Upper lobe of left lung (tissue), 6 donors: Measurements from ENCODE around the gene ADGRV1. TPM values are rescaled to one million over a fixed set of nuclear protein-coding genes. Genes with fewer than 3 reads are reported as not detected.

Experiments used
- ATAC-seq, 2 donors: fragments of 200-7000 bp; cut with Tn5 transposase; one replicate each; pipeline ENCODE4 v1.9.1; 2022; ENCODE audit warnings: mild to moderate bottlenecking in 2 of 2, moderate library complexity in 2 of 2; ENCODE audit not compliant: low FRiP score in 2 of 2
- DNase-seq, 2 donors: peaks; one replicate each; pipeline ENCODE4 v3.0.0-alpha.2; 2019 to 2020
- H3K27ac ChIP-seq, 4 donors: fragments of 200-600 bp; sonication (generic); one replicate each; pipeline ENCODE4 v1.5.1; 2016 to 2019
- H3K27me3 ChIP-seq, 4 donors: fragments of 200-600 bp; sonication (generic); one replicate each; pipeline ENCODE4 v1.5.1; 2017 to 2019
- H3K36me3 ChIP-seq, 4 donors: fragments of 200-600 bp; sonication (generic); one replicate each; pipeline ENCODE4 v1.5.1; 2016 to 2019
- H3K4me1 ChIP-seq, 4 donors: fragments of 200-600 bp; sonication (generic); one replicate each; pipeline ENCODE4 v1.5.1; 2018 to 2019
- H3K4me3 ChIP-seq, 4 donors: fragments of 200-600 bp; sonication (generic); one replicate each; pipeline ENCODE4 v1.5.1; 2017 to 2019; ENCODE audit warnings: mild to moderate bottlenecking in 2 of 4, moderate library complexity in 1 of 4
- H3K9me3 ChIP-seq, 4 donors: fragments of 200-600 bp; sonication (generic); one replicate each; pipeline ENCODE4 v1.5.1; 2018 to 2019
- EP300 ChIP-seq, 4 donors: sonication (generic); formaldehyde crosslinking; IDR thresholded peaks; one replicate each; pipeline ENCODE4 v1.5.1; 2017; ENCODE audit warnings: antibody characterized with exemption in 4 of 4, control low read depth in 2 of 4
- POLR2A ChIP-seq, 4 donors: fragments of 450-650 bp; IDR thresholded peaks; one replicate each; pipeline ENCODE4 v1.5.1; 2016 to 2017; ENCODE audit warnings: antibody characterized with exemption in 4 of 4, mild to moderate bottlenecking in 2 of 4
- POLR2AphosphoS5 ChIP-seq, 2 donors: sonication (generic); formaldehyde crosslinking; IDR thresholded peaks; one replicate each; pipeline ENCODE4 v1.5.1; 2017; ENCODE audit warnings: antibody characterized with exemption in 2 of 2
- WGBS, 2 donors: methylation state at CpG; one replicate each; pipeline ENCODE4 v1.1.5; 2017 to 2018; 5-methylcytosine and 5-hydroxymethylcytosine counted together
- total RNA-seq, 6 donors: library from RNA; depleted of rRNA in 4 of 6; stranded (reverse); fragments of >200 nt in 4 of 6; gene quantifications; one replicate each; pipeline versions ENCODE4 v1.1.0 to v1.2.1, GENCODE V29; 2016 to 2021
- TF ChIP-seq, protein P1 (sequence below), 6 experiments: fragments of 450-650 bp in 4 of 6; fragments of 200-600 bp in 2 of 6; sonication (generic) in 2 of 6; IDR thresholded peaks; one replicate each; pipeline ENCODE4 v1.5.1; 2016 to 2019; ENCODE audit warnings: antibody characterized with exemption in 6 of 6
- donor health status: DM: no; HTN: no; CAD: no; lungs with moderate emphysema.
- donor health status: DM: no; HTN: yes; CAD: no; lungs with severe emphysema.

The ADGRV1 gene
- total RNA-seq, 6 donors from 2014 or later = 22.3 to 129 (median 60.4) TPM

DNA sequence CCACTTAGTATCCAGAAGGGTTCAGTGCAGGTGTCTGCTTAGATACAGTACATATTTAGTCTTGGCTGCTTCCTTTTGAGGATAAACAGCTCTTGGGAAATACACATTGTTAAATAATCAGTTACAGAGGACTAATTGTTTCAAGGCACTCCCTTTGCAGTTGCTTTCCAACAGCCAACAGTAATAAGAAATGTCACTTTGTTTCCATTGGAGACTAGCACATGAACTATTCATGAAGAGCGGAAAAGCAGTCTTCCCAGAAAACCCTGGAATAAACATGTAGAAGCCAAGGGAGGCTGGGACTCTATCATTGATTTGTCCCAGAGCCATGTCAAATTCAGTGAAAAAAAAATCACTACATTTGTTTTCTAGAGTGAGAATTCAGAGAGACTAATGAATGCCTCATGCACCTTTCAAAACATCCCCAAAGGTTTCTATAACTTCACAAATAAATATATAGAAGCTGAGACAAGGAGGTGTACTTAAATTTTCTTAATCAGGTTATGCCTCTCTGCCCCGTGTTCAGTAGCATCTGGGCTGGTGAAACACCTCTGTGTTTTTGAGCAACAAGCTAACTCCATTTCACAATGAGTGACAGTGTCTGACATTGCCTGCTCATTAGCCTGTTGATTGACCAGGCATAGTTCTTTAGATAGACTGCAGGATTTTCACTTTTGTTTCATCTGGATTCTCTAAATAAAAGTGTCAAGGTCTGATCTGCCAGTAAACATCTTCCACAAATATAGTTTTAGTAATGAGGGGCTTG lies 553.1 kb downstream of the ADGRV1 start:
- no peaks in the 10 kb centered on the region for H3K36me3 ChIP-seq
- no peak for DNase-seq
- H3K9me3 ChIP-seq = no peaks in the 10 kb centered on the region
- no peaks in the 10 kb centered on the region for H3K27me3 ChIP-seq
- ATAC-seq = no peak
- WGBS, 2 donors = 60 to 70% methylated on average over 2 of the region's 2 CpGs
- H3K27ac ChIP-seq = no peak overlapping the region
- no peak for TF ChIP-seq EP300 (IDR thresholded peaks at IDR 0.05)
- TF ChIP-seq POLR2A (IDR thresholded peaks at IDR 0.05) = no peak
- TF ChIP-seq POLR2AphosphoS5 (IDR thresholded peaks at IDR 0.05) = no peak
- TF ChIP-seq, protein P1, sequence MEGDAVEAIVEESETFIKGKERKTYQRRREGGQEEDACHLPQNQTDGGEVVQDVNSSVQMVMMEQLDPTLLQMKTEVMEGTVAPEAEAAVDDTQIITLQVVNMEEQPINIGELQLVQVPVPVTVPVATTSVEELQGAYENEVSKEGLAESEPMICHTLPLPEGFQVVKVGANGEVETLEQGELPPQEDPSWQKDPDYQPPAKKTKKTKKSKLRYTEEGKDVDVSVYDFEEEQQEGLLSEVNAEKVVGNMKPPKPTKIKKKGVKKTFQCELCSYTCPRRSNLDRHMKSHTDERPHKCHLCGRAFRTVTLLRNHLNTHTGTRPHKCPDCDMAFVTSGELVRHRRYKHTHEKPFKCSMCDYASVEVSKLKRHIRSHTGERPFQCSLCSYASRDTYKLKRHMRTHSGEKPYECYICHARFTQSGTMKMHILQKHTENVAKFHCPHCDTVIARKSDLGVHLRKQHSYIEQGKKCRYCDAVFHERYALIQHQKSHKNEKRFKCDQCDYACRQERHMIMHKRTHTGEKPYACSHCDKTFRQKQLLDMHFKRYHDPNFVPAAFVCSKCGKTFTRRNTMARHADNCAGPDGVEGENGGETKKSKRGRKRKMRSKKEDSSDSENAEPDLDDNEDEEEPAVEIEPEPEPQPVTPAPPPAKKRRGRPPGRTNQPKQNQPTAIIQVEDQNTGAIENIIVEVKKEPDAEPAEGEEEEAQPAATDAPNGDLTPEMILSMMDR (IDR thresholded peaks at IDR 0.05) = no peak
- peaks cover 5 to 18% (median 10%) of the 10 kb centered on the region in 4 donors for H3K4me1 ChIP-seq
- no peak overlapping the region for H3K4me3 ChIP-seq

DNA sequence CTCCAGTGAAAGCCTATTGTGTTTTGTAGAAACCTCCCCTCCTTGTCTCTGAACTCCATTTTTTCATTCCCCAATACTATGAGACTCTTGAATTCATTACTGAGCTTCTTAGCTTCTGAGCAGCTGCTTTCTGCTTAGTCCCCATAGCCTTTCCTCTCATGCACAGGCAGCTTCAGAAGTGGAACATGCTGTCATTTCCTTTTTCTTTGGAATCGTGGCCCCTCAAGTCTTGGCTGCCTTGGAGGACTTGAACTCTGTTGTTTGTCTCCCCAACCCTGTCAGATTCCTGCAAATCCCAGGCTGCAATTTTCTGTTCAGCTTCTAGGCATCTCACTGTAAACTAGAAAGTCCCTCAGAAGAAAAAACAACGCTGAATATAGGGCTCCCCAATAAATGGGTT lies 556.1 kb downstream of the ADGRV1 start:
- Histone ChIP-seq H3K9me3 (no peaks in the 10 kb centered on the region), H3K27ac (peak overlapping the region in 3 of 4 donors; percentile 8 to 17 (median 14)), H3K36me3 (no peaks in the 10 kb centered on the region), H3K27me3 (no peaks in the 10 kb centered on the region), H3K4me3 (no peak overlapping the region), H3K4me1 (peaks cover 5 to 20% (median 12%) of the 10 kb centered on the region in 4 donors)
- no peak for DNase-seq
- 38 to 51% methylated on average over 2 of the region's 2 CpGs for WGBS, 2 donors
- TF ChIP-seq, protein P1 (IDR thresholded peaks at IDR 0.05) = no peak
- TF ChIP-seq POLR2AphosphoS5 (IDR thresholded peaks at IDR 0.05) (no peak), EP300 (IDR thresholded peaks at IDR 0.05) (no peak), POLR2A (IDR thresholded peaks at IDR 0.05) (no peak)
- ATAC-seq = no peak

DNA sequence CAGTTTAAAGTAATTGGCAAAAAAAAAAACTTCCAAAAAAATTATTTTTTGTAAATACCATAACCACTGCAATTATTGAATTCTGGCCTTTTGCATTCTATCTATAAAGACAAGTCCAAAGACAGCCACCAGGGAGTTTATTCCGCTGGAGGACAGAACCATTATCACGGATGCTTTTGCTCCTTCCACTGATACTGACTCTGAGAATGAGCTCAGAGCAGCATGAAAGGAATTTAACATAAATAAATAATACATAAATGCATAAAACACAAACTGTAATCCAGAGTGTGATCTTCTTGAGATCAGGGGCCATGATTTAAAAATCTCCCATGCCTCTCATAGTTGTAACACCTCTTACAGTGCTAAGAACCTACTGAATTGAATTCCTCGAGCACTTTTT lies 559.8 kb downstream of the ADGRV1 start:
- TF ChIP-seq POLR2A (IDR thresholded peaks at IDR 0.05) (no peak), EP300 (IDR thresholded peaks at IDR 0.05) (no peak), POLR2AphosphoS5 (IDR thresholded peaks at IDR 0.05) (no peak)
- TF ChIP-seq, protein P1 (IDR thresholded peaks at IDR 0.05) = no peak
- H3K27ac ChIP-seq = no peak overlapping the region
- ATAC-seq (no peak), DNase-seq (no peak)
- WGBS, 2 donors = 76 to 89% methylated on average over 3 of the region's 3 CpGs
- no peaks in the 10 kb centered on the region for H3K9me3 ChIP-seq
- H3K4me3 ChIP-seq = no peak overlapping the region
- peaks cover 6 to 24% (median 17%) of the 10 kb centered on the region in 4 donors for H3K4me1 ChIP-seq
- H3K27me3 ChIP-seq = no peaks in the 10 kb centered on the region
- H3K36me3 ChIP-seq = no peaks in the 10 kb centered on the region

DNA sequence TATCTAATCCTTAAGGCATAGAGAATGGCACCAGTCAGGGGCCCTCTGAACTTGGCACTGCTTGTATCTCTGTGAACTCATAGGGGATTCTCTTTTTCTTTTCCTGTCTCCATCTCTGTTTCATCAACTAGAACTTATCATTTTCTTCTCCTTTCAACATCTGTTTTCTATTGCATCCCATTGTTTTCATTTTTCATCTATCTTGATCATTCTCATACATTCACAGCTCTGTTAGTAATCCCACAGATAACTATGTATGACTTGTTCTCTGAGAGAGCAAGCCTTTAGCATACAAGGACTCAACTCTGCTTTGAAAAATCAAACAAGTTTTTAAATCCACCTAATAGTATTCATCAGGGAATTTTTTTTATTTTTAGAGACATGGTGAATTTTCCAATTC lies 560.2 kb downstream of the ADGRV1 start:
- Histone ChIP-seq H3K4me1 (peaks cover 6 to 24% (median 19%) of the 10 kb centered on the region in 4 donors), H3K27ac (no peak overlapping the region)

More for the DNA sequence above, 560.2 kb downstream of the ADGRV1 start:
- Histone ChIP-seq H3K9me3 (no peaks in the 10 kb centered on the region), H3K4me3 (no peak overlapping the region), H3K36me3 (no peaks in the 10 kb centered on the region), H3K27me3 (no peaks in the 10 kb centered on the region)
- DNase-seq (no peak), ATAC-seq (no peak)
- TF ChIP-seq EP300 (IDR thresholded peaks at IDR 0.05) (no peak), POLR2A (IDR thresholded peaks at IDR 0.05) (no peak), POLR2AphosphoS5 (IDR thresholded peaks at IDR 0.05) (no peak)
- TF ChIP-seq, protein P1 (IDR thresholded peaks at IDR 0.05) = no peak
